ENCODE results near the gene GAGE12D.
"Not testable (repeated sequence)": the region's sequence is repeated elsewhere in the genome, so short reads cannot be mapped to it uniquely, and the experiment has no call there.

DNA sequence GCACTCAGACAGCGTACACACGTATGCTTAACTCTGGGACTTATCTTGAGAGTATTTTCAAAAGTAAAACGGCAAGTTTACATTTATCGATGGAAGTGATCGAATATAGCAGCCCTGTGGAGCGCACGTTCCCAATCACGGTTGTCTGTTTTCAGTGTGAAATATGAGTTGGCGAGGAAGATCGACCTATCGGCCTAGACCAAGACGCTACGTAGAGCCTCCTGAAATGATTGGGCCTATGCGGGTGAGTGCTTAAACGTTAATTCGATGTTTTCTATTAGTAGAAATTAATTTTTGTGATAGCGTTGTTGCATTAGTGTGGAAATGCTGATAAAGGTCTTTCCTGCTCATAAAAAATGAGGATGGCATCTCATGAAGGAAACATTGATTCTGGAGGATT is 49.0 kb downstream of the GAGE12D start:
- TF ChIP-seq, protein P1, sequence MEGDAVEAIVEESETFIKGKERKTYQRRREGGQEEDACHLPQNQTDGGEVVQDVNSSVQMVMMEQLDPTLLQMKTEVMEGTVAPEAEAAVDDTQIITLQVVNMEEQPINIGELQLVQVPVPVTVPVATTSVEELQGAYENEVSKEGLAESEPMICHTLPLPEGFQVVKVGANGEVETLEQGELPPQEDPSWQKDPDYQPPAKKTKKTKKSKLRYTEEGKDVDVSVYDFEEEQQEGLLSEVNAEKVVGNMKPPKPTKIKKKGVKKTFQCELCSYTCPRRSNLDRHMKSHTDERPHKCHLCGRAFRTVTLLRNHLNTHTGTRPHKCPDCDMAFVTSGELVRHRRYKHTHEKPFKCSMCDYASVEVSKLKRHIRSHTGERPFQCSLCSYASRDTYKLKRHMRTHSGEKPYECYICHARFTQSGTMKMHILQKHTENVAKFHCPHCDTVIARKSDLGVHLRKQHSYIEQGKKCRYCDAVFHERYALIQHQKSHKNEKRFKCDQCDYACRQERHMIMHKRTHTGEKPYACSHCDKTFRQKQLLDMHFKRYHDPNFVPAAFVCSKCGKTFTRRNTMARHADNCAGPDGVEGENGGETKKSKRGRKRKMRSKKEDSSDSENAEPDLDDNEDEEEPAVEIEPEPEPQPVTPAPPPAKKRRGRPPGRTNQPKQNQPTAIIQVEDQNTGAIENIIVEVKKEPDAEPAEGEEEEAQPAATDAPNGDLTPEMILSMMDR (IDR thresholded peaks at IDR 0.05): not testable (repeated sequence)
- not testable (repeated sequence) for TF ChIP-seq EZH2 (IDR thresholded peaks at IDR 0.05; ENCODE audit: borderline replicate concordance, insufficient read depth, low read depth, low read length, poor library complexity, severe bottlenecking)
